ENCODE measurements around the gene MIR17HG. TPM values are rescaled to one million over a fixed set of nuclear protein-coding genes. Genes with fewer than 3 reads are reported as not detected.

MIR17HG gene
- total RNA-seq = 1 to 10 TPM in 1 of 4 donors, under 1 TPM in 1, not detected in 2; 0.51 to 1.3 TPM

GRCh38 chr13:91347202-91347995, at the start of gene MIR17HG:
Gene MIR17HG, plus strand, starts transcription at chr13:91347687.
- intact Hi-C loops (cut with DNase I; ENCODE audit: low total_unique reads) = loop anchor here (2.0 to 5.0 kb wide), 2 partner anchors 35 to 51 kb away; partner anchors contain the start of gene GPC5
- peak; percentile 84 to 94 for TF ChIP-seq POLR2A (IDR thresholded peaks at IDR 0.05)
- TF ChIP-seq, protein P1, sequence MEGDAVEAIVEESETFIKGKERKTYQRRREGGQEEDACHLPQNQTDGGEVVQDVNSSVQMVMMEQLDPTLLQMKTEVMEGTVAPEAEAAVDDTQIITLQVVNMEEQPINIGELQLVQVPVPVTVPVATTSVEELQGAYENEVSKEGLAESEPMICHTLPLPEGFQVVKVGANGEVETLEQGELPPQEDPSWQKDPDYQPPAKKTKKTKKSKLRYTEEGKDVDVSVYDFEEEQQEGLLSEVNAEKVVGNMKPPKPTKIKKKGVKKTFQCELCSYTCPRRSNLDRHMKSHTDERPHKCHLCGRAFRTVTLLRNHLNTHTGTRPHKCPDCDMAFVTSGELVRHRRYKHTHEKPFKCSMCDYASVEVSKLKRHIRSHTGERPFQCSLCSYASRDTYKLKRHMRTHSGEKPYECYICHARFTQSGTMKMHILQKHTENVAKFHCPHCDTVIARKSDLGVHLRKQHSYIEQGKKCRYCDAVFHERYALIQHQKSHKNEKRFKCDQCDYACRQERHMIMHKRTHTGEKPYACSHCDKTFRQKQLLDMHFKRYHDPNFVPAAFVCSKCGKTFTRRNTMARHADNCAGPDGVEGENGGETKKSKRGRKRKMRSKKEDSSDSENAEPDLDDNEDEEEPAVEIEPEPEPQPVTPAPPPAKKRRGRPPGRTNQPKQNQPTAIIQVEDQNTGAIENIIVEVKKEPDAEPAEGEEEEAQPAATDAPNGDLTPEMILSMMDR (IDR thresholded peaks at IDR 0.05 in 4 of 5, conservative IDR thresholded peaks at IDR 0.05 in 1 of 5) = peak in 1 of 5 experiments; percentile 24
- Histone ChIP-seq H3K4me1 (peaks cover 10 to 12% of the 10 kb centered on the region in 2 donors), H3K27ac (peak within 1 kb of the TSS; percentile 86 to 94 (median 88)), H3K27me3 (no peaks in the 10 kb centered on the region), H3K9me3 (no peaks in the 10 kb centered on the region), H3K36me3 (peaks cover 0 to 25% of the 10 kb centered on the region in 2 donors), H3K4me3 (peak within 1 kb of the TSS; percentile 56 to 82 (median 72))
- DNase-seq = peak; percentile 84 to 85
- in situ Hi-C loops (cut with MboI; ENCODE audit: low sequenced_read_pairs in 4 of 4) = no loop called here
- ATAC-seq = peak; percentile 84 to 85

GRCh38 chr13:91298060-91298459, 49.4 kb upstream of the MIR17HG start:
- DNase-seq = no peak
- ATAC-seq = no peak
- Histone ChIP-seq H3K27me3 (no peaks in the 10 kb centered on the region), H3K9me3 (no peaks in the 10 kb centered on the region), H3K4me3 (no peak overlapping the region), H3K4me1 (no peaks in the 10 kb centered on the region), H3K36me3 (no peaks in the 10 kb centered on the region), H3K27ac (no peak overlapping the region)
- in situ Hi-C loops (cut with MboI; ENCODE audit: low sequenced_read_pairs in 4 of 4) (no loop called here), intact Hi-C loops (cut with DNase I; ENCODE audit: low total_unique reads) (no loop called here)
- no peak for TF ChIP-seq POLR2A (IDR thresholded peaks at IDR 0.05)
- TF ChIP-seq, protein P1 (IDR thresholded peaks at IDR 0.05 in 4 of 5, conservative IDR thresholded peaks at IDR 0.05 in 1 of 5) = no peak

DNA sequence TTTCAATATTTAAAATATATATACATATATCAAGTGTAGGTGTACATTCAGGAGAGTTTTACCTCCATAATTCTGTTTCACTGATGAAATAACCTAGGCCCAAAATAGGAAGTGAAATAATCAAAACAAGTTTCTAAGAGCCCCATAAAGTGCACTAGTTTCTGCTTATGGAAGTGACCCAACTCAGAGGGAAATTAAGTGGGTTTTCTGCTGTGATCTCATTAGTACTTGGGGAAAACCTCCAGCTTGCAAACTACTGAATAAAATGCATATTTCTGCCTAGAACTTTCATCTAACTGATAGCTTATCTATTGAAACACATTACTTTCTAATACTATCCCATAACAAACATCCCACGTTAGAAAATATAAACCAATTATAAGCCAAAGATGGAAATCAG, 45.4 kb upstream of the MIR17HG start:
- no peak for TF ChIP-seq POLR2A (IDR thresholded peaks at IDR 0.05)
- TF ChIP-seq, protein P1 (IDR thresholded peaks at IDR 0.05 in 4 of 5, conservative IDR thresholded peaks at IDR 0.05 in 1 of 5) = no peak
- Histone ChIP-seq H3K36me3 (no peaks in the 10 kb centered on the region), H3K4me3 (no peak overlapping the region), H3K27me3 (no peaks in the 10 kb centered on the region), H3K4me1 (no peaks in the 10 kb centered on the region), H3K27ac (no peak overlapping the region), H3K9me3 (no peaks in the 10 kb centered on the region)
- in situ Hi-C loops (cut with MboI; ENCODE audit: low sequenced_read_pairs in 4 of 4) (no loop called here), intact Hi-C loops (cut with DNase I; ENCODE audit: low total_unique reads) (no loop called here)
- DNase-seq = no peak
- no peak for ATAC-seq

DNA sequence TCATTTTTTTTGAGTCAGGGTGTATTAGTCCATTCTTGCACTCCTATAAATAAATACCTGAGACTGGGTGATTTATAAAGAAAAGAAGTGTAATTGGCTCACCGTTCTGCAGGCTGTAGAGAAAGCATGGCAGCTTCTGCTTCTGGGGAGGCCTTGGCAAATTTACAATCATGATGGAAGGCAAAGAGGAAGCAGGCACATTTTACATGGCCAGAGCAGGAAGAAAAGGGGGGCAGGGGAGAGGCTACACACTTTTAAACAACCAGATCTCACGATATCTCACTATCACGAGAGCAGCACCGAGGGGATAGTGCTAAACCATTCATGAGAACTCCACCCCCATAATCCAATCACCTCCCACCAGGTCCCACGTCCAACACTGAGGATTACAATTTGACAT, 44.5 kb upstream of the MIR17HG start:
- in situ Hi-C loops (cut with MboI; ENCODE audit: low sequenced_read_pairs in 4 of 4) = no loop called here

More for the DNA sequence above, 44.5 kb upstream of the MIR17HG start:
- TF ChIP-seq POLR2A (IDR thresholded peaks at IDR 0.05) = no peak
- TF ChIP-seq, protein P1 (IDR thresholded peaks at IDR 0.05 in 4 of 5, conservative IDR thresholded peaks at IDR 0.05 in 1 of 5) = no peak
- Histone ChIP-seq H3K27ac (no peak overlapping the region), H3K9me3 (no peaks in the 10 kb centered on the region), H3K36me3 (no peaks in the 10 kb centered on the region), H3K4me3 (no peak overlapping the region), H3K4me1 (no peaks in the 10 kb centered on the region), H3K27me3 (no peaks in the 10 kb centered on the region)
- ATAC-seq = no peak
- intact Hi-C loops (cut with DNase I; ENCODE audit: low total_unique reads) = no loop called here
- DNase-seq = no peak
